Inflammatory macrophage treated with lipopolysaccharide for 4 hours (primary cell): ENCODE results near the gene CLINT1.

Experiments
- DNase-seq: peaks from one replicate; pipeline ENCODE4 v3.0.0-alpha.2; 2020

Gene CLINT1

GRCh38 chr5:157749462-157749799 is 109.5 kb downstream of the CLINT1 start:
- no peak for DNase-seq

DNA sequence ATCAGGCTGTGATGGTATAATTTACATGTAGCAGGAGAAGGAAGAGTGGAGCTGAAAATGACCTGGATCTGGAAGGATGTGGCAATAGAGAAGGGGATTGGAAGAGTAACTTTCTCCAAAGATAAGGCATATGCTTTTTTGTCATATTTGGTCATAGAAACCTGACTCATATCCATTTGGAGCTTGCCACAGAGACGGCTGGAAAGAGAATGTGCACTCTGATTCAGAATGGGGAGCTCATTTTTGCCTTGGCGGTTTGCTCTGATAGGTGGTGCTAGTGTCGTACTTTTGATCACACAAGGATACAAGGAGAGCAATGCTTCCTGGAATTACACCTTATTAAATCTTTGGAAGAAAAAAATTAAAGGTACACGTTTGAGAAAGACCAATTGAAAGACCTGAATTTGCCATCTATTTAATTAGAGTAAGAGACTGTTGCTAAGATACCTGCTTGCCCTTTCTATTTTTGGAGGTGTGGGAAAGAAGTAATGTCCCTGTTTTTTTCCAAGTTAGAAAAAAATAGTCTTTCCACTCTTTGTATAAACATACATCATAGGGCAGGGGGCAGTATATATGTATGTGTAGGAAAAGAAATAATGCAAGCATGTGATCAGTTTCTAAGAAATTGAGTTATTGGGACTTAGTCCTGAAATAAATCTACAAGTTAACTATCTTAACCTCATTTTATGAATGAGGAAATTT is 110.0 kb downstream of the CLINT1 start:
- DNase-seq: no peak

DNA sequence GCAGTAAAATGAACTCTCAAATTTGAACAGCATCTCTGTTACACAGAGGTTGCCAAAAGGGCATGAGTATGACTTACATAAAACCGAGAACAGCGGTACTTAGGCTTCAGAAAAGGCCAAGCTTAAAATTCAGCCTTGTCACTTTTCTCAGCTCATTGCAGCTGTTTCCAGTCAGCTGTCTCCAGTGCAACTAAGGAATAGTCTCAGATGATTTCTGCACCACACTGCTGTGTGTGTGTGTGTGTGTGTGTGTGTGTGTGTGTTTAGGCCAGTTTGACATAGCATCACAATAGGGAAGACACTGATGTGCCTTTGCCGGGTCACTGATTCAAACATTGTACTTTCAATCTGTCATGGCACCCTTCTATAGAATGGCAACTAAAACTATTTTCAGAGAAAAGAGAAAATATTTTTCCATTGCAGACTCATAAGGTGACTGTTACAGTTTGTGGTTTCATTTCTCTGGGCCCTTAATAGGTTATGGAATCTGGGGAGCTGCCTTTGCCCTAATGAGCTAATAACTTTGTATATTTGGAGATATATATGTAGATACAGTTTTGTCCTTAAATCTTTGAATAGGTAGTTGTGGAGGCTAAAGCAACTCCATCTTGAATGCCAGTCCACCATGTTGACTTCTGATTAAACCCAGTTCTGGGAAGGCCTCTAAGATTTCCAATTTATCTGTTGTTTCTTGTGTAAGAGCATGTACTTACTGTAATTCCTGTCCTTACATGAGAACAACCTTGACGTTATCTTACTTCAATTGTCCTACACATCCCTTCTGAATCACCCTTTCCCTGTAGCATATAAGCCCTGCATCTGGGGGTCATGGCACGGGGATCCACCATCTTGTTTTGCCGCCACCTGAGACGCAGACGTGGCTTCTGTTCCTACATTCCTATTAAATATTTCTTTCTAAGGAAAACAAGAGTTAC is 110.9 kb downstream of the CLINT1 start:
- DNase-seq: no peak

DNA sequence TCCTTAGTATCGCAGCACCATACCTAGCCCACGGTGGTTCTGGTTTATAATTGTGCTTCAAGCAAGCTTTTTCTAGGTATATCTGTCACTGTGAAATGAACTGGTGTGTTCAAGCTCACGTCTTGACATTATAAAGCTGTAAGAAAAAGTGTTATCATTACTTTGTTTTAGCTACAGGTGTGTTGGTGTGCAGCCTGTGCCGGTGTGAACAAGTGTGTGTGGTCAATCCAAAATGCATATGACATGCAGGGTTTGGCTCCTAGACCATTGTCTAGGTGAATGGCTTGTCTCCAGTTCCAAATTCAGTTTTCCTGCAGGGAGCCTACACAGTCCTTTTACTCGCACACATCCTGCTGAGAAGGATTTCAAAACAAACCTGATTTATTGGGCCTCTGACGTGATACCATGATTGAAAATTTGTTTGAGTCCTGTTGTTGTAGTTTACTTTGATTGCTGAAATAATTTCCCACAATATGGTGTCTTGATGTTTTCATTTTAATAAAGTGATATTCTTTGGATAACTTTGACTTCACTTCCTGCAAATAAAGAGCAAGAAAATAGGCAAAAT is 111.7 kb downstream of the CLINT1 start:
- no peak for DNase-seq

GRCh38 chr5:157745041-157745456 is 113.9 kb downstream of the CLINT1 start:
- DNase-seq: no peak

GRCh38 chr5:157744051-157745011 is 114.6 kb downstream of the CLINT1 start:
- peak; percentile 12 for DNase-seq

DNA sequence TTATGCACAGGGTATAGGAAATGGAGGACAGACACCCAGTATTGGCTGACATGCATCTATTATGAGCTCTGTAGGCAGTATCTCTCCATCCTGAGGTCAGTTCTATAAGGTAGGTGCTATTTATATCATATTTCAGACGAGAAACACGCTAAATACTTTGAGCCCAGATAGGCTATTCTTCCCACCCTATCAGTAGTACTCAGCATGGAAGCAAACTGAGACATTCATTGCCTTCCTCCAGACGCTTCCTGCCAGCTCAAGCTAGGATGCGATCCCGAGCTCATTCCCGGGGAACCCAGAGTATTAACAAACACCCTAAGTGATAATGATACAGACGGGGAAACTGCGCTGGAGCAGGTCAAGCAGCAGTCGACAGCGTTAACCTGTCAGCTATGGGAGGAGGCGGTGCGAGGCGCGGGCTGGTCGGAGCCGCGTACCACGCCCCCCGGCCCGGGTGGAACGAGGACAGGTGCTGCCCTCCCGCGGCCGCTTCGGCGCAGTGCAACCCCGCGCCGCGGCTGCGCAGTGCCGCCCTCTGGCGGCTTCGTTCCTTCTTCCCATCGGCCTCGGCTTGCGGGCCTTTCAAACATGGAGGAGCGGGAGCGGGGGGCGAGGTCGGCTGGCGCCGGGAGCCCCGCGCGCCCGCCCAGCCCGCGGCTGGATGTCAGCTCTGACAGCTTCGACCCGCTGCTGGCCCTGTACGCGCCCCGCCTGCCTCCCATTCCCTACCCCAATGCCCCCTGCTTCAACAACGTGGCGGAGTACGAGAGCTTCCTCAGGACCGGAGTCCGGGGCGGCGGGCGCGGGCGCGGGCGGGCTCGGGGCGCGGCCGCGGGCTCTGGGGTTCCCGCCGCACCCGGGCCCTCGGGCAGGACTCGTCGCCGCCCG is 115.5 kb downstream of the CLINT1 start, which contains the start of gene LSM11:
LSM11 (plus strand) TSS at position 550 of the 888 bp plus-strand sequence; CDS start at position 589, 39 bp downstream.
- DNase-seq: peak; percentile 78

- DNase-seq: no peak
Measured at GRCh38 chr5:157741131-157741530, 117.8 kb downstream of the CLINT1 start.

DNA sequence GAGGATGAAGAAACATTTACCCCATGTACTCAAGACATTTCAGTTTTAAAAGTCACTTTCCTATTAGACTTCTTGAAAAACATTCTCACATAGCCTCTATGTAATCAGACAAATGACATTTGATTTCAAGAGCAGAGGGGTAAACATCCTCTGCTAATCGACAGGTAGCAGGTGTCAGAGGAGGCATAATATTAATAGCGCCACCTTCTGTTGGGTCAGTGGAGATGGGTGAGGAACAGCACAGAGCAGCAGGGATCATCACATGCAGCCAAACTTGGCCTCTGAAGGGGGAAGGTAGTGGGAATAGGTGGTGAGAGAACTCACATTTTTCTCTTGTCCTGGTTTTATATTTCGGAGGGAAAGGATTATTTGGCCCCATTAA is 118.7 kb downstream of the CLINT1 start:
- peak; percentile 9 for DNase-seq

DNA sequence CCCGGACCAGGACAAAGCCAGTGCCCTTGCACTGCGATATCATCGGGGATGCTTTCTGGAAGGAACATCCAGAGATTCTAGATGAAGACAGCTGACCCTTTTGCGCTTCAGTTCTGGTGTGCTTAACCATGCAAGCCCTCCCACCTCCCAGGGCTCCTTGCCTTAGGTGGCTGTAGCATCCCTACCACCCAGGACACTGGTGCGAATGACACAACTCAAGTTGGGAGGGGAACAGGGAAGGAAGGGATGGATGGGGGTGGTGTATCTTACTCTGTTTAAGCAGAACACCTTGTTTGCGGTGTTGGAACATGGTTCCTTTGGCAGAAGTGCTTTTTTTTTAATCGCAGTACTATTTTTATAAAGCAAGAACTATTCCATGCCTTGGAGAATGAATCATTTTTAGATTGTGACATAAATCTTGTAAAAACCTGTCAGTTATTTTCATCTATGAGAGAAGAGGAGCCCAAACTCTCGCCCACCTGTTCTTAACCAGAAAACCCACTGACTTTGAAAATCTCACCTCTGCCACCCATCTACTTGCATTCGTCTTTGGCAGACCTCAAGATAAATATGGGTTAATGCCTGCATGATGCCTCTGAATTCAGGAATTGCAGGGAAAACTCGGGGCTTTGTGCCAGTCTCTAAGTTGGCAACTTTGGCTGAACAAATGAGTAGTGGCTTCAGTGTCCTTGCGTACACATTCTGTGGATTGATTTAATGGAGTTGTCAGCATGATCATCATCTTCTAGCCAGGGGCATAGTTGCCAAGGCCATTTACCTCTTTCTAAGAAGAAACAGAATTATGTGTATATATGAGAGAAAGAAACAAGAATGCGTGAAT is 119.3 kb downstream of the CLINT1 start:
- DNase-seq: no peak

GRCh38 chr5:157735991-157736390 is 123.0 kb downstream of the CLINT1 start:
- DNase-seq: no peak
